Stimulated activated CD8-positive, alpha-beta memory T cell treated with anti-CD3 and anti-CD28 coated beads, Interleukin-15, amount 100 ng/mL, for 4 hours (primary cell): ENCODE data around the gene CFP.
"Not testable (repeated sequence)": the region's sequence is repeated elsewhere in the genome, so short reads cannot be mapped to it uniquely, and the experiment has no call there.

Experiments used
- DNase-seq, 2 donors: peaks; one replicate each; pipeline ENCODE4 v3.0.0-alpha.2; 2020; ENCODE audit warnings: low read depth in 2 of 2

CFP gene

DNA sequence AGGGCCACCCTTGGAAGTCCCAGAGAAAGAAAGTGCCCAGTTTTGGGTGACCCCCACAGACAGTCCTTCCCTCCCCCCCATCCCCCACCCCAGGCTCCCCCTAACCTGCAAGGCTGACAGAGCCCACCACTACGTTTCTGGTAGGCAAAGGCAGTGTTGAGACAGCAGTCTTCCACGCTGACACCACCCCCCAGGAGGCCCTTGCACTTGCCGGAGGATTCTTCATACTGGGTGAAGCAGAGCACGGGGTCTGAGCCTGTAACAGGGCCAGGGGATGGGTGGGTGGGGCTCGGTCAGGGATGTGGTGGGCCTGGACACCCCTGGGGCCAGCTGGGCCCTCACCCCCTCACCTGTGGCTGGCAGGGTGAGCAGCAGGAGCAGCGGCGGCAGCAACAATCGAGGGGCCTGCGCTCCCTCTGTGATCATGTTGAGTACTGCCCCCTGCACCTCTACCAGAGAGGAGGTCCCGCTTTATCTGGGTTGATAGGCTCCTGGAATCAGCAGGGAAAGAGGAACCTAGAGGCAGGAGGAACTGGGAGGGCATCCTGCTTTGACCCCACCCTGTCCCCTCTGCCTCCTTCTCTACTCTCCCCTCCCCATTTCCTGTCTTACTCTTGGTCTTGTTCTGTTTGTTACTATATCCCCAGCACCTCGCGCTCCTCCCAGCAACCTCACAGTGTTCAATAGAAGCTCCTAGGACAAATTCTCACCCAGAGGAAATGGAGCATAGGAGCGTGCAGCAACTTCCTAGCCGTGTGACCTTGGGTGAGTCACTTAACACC is at the start of gene CFP:
Gene CFP (minus strand): TSS at position 512 of the 782 bp plus-strand sequence. CDS start 86 bp downstream, at position 426.
- DNase-seq, result no peak

DNA sequence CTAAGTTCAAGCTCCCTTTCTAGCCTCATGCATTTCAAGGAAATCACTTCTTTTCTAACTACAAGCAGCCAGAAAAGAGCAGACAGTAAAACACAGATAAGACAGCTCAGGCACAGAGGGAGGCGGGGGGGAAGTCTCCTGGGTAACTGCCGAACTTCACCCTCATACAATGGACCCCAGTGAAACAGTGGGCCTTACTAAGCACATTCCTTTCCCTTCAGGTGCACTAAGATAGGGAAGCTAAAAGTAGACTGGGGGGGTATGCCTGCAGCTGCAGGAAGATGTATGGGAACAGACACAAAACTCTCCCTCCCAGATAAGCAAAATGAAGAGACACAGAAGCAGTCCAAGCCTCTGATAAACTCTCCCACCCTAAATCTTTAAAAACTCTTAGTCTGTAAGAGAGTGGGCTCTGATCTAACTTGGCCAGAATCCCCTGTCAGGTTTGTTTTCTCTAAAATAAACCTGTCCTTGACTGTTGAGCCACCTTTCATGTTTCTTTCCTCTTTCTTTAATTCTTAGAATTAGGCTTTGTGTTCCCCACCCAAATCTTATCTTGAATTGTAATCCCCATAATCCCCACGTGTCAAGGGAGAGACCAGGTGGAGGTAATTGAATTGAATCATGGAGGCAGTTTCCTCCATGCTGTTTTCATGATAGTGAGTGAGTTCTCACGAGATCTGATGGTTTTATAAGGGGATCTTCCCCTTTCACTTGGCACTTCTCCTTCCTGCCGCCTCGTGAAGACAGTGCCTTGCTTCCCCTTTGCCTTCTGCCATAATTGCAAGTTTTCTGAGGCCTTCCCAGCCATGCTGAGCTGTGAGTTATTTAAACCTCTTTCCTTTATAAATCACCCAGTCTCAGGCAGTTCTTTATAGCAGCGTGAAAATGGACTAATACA is 46.5 kb upstream of the CFP start:
- DNase-seq, result not testable (repeated sequence)

DNA sequence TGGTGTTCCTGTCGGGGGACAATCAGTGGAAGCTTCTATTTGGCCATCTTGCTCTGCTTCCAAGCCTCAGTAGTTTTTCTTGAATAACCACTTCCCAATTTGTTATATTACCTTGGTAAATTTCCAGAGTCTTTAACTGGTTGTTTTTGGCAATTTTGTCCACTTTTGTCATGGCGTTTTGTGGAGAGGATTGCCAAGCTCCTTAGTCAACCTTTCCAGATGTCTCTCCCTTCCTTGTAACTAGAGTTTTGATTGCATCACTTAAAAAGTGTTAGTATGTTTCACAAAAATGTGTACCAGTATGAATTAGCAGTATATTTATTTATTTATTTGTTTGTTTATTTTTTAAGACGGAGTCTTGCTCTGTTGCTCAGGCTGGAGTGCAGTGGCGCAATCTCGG is 45.0 kb upstream of the CFP start:
- no peak for DNase-seq

DNA sequence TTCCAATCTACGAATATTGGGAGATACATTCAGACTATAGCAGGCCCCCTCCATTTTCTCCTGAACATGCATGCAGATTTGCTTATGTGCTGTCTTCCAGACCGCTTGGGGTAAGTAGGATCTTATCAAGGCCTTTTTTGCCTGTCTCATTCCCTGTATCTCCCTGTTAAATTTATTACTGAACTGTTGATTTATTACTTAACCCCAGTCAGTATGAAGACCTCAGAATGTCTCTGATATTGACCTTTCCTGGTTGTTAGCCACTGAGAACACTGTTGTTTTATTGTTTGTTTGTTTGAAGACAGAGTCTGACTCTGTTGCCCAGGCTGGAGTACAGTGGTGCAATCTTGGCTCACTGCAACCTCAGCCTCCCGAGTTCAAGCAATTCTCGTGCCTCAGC is 36.1 kb upstream of the CFP start:
- not testable (repeated sequence) for DNase-seq

DNA sequence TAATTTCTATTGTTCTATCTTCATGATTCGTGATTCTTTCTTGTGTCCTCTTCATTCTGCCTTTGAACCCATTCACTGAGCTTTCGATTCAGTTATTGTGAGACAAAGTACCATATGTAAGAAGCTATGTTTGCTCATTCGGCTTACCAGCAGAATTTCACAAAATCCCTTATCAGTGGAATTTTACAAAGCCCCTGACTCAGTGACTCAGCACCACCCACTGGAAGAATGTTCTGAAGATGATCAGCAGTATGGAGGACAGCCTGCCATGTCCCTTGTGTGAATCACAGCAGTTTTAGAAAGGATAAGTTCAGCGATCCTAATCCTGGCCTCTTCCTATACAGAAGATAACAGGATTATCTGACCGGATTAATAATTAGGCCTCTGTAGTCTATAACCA is 35.0 kb upstream of the CFP start:
- DNase-seq, result no peak

DNA sequence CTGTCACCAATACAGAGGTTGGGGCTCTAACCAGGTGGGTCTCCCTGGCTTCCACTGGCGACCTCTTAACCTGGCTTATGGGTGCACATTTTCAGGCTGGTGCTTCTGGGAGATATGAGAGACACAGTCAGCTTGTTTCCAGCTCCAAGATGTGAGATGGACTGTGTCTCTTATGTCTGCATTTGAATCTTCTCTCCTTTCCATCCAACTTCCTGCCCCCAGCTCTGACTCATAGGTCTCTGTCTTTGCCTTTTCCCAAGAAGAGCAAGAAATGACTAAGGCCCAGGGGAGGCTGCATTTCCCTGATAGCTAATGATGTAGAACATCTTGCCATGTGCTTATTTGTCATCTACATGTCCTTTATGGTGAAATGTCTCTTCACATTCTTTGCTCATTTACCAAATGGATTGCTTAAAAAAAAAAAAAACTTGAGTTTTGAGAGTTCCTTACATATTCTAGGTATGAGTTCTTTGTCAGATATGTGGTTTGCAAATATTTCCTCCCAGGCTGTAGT is 32.5 kb upstream of the CFP start:
- no peak for DNase-seq

DNA sequence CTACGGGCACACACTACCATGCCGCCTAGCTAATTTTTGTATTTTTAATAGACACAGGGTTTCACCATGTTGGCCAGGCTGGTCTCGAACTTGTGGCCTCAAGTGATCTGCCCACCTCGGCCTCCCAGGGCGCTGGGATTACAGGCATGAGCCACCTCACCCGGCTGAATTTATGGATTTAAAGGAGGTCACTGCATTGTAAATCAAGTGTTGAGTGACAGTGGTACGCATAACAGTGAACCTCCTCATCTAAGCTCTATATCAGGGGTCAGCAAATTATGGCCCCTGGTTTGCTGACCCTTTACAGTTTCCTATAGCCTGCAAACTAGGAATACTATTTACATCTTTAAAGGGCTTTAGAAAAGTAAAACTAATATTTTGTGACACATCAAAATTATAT is 31.8 kb upstream of the CFP start:
- no peak for DNase-seq

DNA sequence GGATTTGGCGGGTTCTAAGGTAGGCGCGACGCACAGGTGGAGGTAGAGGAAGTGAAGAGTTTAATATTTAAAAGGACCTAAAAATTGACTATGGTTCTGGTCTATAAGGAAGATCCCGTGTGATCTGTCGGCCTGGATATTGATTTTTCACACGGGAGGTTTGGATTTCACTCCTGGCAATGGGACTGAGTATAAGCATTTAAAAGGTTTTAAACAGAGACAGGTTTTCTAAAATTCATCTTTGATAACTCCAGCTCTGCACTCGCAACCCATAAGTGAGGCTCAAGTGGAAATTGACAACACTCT is 29.6 kb upstream of the CFP start:
- DNase-seq, result no peak

DNA sequence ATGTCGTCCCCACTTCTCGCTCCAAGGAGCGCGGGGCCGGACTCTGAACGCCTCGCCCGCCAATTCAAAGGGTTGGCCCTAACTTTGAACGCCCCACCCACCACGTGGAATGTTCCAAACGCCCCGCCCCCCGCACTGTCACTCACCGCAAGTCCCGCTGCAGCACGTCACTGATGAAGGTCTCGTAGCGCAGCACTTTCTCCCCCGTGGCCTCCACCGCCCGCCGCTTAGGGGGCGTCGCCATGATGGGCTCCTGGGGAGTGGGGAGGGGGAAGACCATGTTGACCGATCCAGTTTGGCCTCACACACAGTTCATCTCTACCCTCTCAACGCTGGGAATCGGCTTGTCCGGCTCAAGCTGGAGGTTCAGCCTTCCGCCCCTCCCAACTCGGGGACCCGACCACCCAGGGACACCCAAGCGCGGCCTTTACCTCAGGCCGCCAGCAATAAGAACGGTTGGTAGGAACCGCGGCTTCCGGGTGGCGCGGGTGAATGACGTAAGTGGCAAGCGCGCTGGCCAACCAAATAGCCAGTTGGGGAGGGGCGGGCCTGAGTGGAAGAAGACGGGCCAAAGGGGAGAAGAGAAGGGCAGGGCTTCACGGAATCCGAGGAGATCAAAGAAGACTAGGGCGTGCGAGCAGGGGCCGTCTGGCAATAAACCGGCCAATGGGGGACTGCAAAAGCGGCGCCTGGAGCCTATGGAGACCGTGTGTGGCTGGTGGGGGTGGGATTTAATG is 29.1 kb upstream of the CFP start, which contains the start of gene UXT:
Gene UXT (minus strand): TSS at position 497 of the 737 bp plus-strand sequence. CDS start 253 bp downstream, at position 244.
- peak; percentile 77 to 87 for DNase-seq

DNA sequence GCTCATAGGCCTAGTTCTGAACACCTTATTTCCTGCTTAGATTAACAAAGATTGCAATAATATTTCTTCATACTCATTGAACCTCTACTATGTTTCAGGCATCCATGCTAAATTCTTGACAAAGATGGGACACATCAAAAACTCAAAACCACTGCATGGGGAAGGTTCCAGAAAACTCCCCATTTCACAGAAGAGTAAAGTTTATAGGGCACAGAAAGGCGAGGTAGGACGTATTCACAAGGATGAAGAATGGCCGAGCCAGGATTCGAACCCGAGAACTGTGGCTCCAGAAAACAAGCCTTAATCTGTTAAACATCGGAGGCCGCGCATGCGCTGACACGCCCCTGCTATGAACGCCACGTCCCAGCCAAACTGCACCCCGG is 28.6 kb upstream of the CFP start:
- DNase-seq, result no peak

DNA sequence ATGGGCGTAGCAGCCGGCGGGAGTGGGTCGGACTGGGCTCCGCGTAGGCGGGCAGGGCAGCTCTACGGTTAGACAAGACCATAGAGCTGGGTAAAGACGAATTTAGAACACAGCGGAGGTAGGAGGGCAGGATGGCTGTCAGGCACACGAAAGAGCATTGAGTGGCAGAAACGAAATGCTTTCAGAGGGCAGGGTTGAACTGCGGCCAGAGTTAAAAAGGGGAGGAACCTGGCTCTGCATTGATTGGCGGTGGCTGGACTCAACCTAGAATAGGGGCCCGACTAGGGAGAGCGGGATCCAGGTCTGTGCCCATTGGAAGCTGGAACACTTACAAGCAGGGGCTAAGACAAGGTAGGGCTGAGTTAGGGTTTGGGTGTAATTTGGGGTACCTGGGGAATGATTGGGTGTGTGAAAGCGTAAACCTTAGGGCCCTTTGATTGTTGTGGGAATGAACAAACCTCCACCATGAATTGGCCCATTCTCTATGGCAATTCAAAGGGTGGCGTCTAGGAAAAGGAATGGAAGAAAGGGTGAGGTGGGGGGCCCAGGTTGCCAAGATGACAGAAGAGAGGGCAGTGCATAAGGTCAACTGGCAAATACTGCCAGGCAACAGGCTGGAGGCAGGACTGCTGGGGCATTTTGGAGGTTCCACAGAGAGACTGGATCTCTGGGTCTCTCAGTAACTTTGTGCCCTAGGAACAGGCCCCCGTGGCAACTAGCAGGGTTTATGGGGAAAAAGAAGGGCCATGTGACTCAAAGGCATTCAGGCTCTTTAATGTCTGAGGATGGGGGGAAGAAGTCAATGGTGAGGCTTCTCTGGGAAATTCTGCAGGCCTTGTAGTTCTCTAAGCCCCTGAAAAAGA is 21.5 kb upstream of the CFP start:
- DNase-seq, result no peak

DNA sequence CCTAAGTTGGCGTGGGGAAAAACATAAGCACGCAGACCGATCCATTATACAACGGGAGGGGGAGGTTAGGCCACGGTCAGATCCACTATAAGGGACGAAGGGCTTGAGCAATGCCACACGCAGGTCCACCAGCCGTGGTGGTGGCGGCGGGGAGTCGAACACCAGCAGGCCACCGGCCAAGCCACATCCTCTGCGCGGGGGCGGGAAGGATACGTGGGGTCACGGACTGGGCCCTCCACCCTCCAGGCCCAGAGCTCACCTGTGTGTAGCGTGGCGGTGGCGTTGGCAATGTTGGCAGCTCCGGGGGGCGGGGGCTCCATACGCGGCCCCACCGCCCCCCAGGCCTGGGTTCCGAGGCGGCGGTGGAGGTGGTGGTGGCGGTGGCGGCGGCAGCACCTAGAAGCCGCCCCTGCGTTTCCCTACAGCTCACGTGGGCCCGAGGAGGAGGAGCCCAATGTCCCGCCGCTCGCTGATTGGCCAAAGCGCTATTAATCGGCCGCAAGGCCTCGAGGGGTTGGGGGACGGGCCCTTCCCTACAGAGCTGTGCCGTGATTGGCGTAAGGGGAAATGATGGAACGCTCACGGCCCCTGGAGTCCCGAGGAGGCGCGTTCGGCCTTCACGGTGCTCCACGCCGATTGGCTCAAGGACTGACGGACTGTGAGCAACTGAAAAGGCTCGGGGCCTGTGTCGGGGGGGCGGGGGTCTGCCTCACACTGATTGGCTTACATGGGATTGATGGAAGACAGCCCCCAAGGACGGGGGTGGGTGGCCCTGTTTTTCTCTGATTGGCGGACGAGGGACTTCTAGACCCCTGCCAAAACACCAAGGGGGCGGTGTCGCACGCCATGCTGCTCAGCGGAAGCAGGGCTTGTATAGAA is 20.7 kb upstream of the CFP start, which contains the start of gene ELK1:
Gene ELK1 (minus strand): TSS at position 400 of the 879 bp plus-strand sequence. CDS start 9,122 bp downstream, outside the sequence.
- peak; percentile 70 to 81 for DNase-seq

DNA sequence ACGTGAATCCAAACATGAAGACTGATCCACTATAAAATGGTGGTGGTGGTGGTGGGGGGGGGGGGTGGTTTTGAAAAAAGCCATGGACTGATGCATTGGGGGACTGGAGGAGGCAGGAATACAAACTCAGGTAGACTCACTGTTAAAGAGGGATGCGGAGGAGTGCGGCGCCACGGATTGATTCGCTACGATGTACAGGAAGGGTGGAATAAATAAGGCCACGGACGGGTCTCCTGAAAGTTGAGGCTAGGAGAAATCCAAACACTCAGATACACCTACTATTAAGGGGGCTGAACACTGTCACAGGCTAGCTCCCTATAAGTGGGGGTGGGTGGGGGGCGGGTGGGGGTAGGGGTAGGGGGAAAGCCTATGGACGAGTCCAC is 20.0 kb upstream of the CFP start:
- no peak for DNase-seq

DNA sequence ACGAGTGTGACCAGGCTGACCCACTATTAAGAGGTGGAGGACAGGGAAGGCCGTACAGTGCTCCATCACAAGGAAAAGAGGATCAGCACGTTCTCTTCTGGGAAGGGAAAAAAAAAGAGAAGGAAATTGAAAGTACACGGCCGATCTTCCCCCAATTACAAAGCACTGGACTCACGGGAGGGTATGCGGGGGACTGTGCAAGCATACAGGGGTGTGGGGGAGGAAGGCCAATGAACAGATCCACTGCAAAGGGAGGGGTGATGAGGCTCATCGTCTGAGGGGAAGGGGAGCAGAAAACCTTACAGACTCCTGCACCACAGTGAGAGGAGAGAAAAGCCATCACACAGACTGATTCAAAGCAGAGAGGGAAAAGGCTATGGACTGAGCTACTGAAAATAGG is 19.5 kb upstream of the CFP start:
- DNase-seq, result no peak

DNA sequence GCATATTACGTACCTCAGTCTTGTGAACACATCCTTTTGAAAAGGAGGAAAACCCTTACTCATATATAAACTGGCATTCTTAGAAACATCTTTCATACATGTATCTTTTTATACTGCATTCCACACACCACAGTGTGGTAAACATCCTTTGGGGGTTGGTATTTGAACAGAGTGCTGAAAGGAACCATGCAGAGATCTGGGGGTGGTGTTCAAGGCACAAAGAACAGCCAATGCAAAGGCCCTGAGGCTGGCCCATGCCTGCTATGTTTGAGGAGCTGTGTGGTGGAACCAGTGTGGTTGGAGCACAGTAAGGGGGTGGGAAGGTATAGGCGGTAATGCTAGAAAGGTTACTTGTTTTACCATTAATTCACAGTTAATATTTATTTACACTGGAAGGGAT is 18.6 kb upstream of the CFP start:
- no peak for DNase-seq

DNA sequence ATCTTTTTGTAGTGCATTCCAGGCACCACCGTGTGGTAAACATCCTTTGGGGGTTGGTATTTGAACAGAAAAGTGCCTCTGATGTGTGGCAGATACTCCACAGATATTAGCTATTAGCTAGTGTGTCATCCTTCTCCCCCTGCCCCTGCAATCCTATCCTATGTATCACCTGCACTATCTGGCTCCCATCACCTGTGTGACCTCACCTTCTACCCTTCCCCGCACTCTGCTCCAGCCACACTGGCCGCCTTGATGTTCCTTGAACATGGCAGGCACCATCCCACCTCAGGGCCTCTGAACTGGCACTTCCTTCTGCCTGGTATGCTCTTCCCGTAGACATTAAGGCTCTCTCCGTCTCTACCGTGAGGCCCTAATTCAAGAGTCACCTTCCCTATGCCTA is 16.9 kb upstream of the CFP start:
- DNase-seq, result no peak

DNA sequence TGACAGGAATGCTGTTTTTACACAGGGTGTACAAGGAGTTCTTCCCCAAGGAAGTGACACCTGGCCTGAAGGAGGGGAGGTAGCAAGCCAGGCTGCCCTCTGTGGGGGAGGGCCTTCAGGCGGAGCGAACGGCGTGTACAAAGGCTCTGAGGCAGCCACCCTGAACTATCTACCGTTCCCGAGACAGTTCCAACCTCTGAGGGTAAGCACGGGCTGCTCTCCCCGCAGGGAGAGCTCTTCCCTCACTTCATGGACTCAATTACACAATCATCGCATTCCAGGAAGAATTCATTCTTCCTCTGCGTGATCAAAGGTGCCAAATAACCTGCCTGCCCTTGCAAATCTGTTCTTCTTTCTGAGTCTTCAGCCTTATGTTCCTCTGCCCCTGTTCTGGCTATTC is 15.8 kb upstream of the CFP start:
- DNase-seq, result no peak

DNA sequence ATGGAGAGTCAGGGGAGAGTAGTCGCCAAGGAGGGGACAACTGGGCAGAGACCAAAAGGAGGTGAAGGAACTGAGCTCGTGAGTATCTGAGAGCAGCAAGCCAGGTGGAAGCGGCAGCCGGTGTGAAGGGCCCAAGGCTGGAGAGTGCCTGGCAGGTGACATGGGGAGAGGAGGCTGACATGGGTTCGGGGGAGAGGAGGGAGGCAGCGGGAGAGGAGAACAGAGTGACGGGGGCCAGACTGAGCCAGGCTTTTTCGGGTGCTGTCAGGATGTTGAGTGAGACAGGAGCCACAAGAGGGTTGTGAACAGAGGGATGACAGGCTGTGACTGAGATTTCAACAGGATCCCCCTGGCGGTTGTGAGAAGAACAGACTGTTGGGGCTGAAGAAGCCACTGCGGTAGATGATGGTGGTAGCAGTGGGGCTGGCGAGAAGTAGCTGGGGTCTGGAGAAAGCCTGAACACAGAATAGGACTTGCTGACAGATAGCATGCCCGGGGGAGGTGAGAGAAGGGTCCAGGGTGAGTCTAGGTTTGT is 14.9 kb upstream of the CFP start:
- no peak for DNase-seq

DNA sequence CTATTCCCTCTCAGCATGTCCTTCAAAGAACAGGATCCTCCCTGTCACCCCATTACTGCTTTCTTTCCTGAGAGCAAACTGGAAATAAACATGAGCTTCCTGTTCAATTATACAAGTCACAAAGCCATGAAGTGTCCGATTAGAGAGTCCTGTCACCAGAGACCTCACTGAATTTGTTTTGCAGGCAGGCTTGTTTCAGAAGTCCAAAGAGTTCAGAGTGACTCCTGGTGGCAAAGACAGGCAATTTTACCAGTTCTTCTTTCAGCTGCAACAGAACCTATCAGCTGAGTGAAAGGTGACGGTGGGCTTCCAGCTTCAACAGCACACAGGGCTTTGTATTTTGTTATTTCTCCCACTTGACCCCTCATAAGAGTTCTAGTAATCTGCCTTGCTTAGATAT is 14.2 kb upstream of the CFP start:
- no peak for DNase-seq

DNA sequence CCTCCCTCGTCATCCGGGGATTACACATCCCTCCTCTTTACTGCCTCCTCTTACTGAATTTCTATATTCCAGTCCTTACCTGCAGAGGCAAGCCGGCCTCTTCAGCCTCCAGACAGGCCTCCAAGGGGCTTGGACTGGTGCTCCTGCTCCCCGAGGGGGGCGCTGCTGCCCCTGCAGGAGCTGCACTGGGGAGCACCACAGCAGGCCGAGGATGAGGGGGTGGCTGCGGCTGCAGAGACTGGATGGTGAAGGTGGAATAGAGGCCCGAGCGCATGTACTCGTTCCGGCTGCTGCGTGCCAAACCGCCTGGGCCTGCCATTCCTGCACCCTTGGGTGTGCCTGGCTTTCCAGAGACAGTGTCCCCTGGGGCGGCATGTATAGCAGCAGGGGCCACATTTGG is 9.1 kb upstream of the CFP start:
- DNase-seq, result no peak
